GM19035 (cell line): Measurements from ENCODE around the gene DUSP22.
"Not testable (repeated sequence)": the region's sequence is repeated elsewhere in the genome, so short reads cannot be mapped to it uniquely, and the experiment has no call there.

Experiments
- ATAC-seq: cut with Tn5 transposase; IDR thresholded peaks from one replicate; pipeline ENCODE4 v1.9.1; 2021; ENCODE audit not compliant: unreplicated experiment

Gene DUSP22

GRCh38 chr6:279341-280029 lies 12.8 kb upstream of the DUSP22 start:
- ATAC-seq: no peak

- no peak for ATAC-seq
Measured at GRCh38 chr6:280775-281468, 11.4 kb upstream of the DUSP22 start.

GRCh38 chr6:281469-282103 lies 10.7 kb upstream of the DUSP22 start:
- ATAC-seq: no peak

- no peak for ATAC-seq
Measured at GRCh38 chr6:282177-282866, 10.0 kb upstream of the DUSP22 start.

GRCh38 chr6:282867-283416 lies 9.3 kb upstream of the DUSP22 start:
- ATAC-seq: no peak

- ATAC-seq: no peak
Measured at GRCh38 chr6:284486-284885, 7.8 kb upstream of the DUSP22 start.

GRCh38 chr6:285030-285771 lies 7.1 kb upstream of the DUSP22 start:
- no peak for ATAC-seq

- ATAC-seq: not testable (repeated sequence)
Measured at GRCh38 chr6:285902-286301, 6.4 kb upstream of the DUSP22 start.

GRCh38 chr6:286681-287488 lies 5.4 kb upstream of the DUSP22 start:
- ATAC-seq: no peak

GRCh38 chr6:287489-287860 lies 4.8 kb upstream of the DUSP22 start:
- no peak for ATAC-seq

GRCh38 chr6:288866-289265 lies 3.4 kb upstream of the DUSP22 start:
- no peak for ATAC-seq

- ATAC-seq: no peak
Measured at GRCh38 chr6:290111-290922, 2.0 kb upstream of the DUSP22 start.

GRCh38 chr6:291204-291696 lies 1.0 kb upstream of the DUSP22 start:
- ATAC-seq: no peak

GRCh38 chr6:292506-293192 lies 362 bp downstream of the DUSP22 start:
- ATAC-seq: peak; percentile 38

- ATAC-seq: no peak
Measured at GRCh38 chr6:293193-294174, 1.2 kb downstream of the DUSP22 start.

GRCh38 chr6:294656-295565 lies 2.6 kb downstream of the DUSP22 start:
- ATAC-seq: no peak
